Aorta (tissue), 5 donors: ENCODE data around the gene PTPN18. TPM values are rescaled to one million over a fixed set of nuclear protein-coding genes. Genes with fewer than 3 reads are reported as not detected.

Experiments
- ATAC-seq: fragments of 200-7000 bp; cut with Tn5 transposase; one replicate; pipeline ENCODE4 v1.9.1; 2022; ENCODE audit warnings: moderate library complexity; ENCODE audit not compliant: low FRiP score
- DNase-seq, 2 donors: peaks; one replicate each; pipeline ENCODE4 v3.0.0-alpha.2; 2020
- H3K27ac ChIP-seq, 2 donors: one replicate each; pipeline ENCODE4 v1.5.1; 2013; ENCODE audit warnings: low read length in 2 of 2, mild to moderate bottlenecking in 2 of 2, moderate library complexity in 2 of 2, control low read depth in 1 of 2, inconsistent platforms in 1 of 2, low read depth in 1 of 2
- H3K27me3 ChIP-seq, 2 donors: one replicate each; pipeline ENCODE4 v1.6.1; 2013; ENCODE audit warnings: control low read depth in 1 of 2, low read length in 1 of 2, mild to moderate bottlenecking in 1 of 2, moderate library complexity in 1 of 2; ENCODE audit not compliant: insufficient read depth in 2 of 2, control insufficient read depth in 1 of 2
- H3K36me3 ChIP-seq, 2 donors: one replicate each; pipeline ENCODE4 v1.6.1; 2013; ENCODE audit warnings: control low read depth in 1 of 2, low read length in 1 of 2, mild to moderate bottlenecking in 1 of 2; ENCODE audit not compliant: insufficient read depth in 2 of 2, control insufficient read depth in 1 of 2
- H3K4me1 ChIP-seq, 2 donors: one replicate each; pipeline ENCODE4 v1.6.1; 2013; ENCODE audit warnings: low read length in 2 of 2, control low read depth in 1 of 2, mild to moderate bottlenecking in 1 of 2, moderate library complexity in 1 of 2; ENCODE audit not compliant: insufficient read depth in 2 of 2, control insufficient read depth in 1 of 2
- H3K4me3 ChIP-seq, 2 donors: one replicate each; pipeline ENCODE4 v1.5.1; 2013; ENCODE audit warnings: low read length in 2 of 2, control low read depth in 1 of 2, mild to moderate bottlenecking in 1 of 2
- H3K9me3 ChIP-seq: one replicate; pipeline ENCODE4 v1.6.1; 2013; ENCODE audit warnings: mild to moderate bottlenecking, low read length; ENCODE audit not compliant: control insufficient read depth
- WGBS, 2 donors: extraction: QIAGEN DNeasy Blood & Tissue Kit; methylation state at CpG; one replicate each; pipeline ENCODE4 v1.1.7; 2013; 5-methylcytosine and 5-hydroxymethylcytosine counted together
- intact Hi-C, 2 donors: fragments of 100-400 bp; cut with DNase I; formaldehyde crosslinking; loops; one replicate each; pipeline versions ENCODE4 v1.14.2 to v1.15.0; 2022
- polyA plus RNA-seq, 2 donors: library from polyadenylated mRNA; stranded (reverse); fragments of 200-250 nt; gene quantifications; one replicate each; pipeline ENCODE4 v1.2.3, GENCODE V29; 2013
- total RNA-seq, 2 donors: library from RNA; stranded (reverse); fragmentation: NEBNext Ultra II Directional; extraction: Animal tissue kit (Norgen Biotek cat#: 25700); gene quantifications; one replicate each; pipeline ENCODE4 v1.2.1, GENCODE V29; 2021
- donor health status: healthy with polysubstance abuse.
- donor health status: Bipolar disorder and iron deficiency.
- donor health status: DM: no; HTN: no; CAD: no.
- donor health status: DM: no; HTN: no; CAD: no.
- donor health status: DM: yes; HTN: yes; CAD: no.

PTPN18 gene
- total and polyA plus RNA-seq, 4 donors, result 37.3 to 71.0 (median 43.0) TPM

DNA sequence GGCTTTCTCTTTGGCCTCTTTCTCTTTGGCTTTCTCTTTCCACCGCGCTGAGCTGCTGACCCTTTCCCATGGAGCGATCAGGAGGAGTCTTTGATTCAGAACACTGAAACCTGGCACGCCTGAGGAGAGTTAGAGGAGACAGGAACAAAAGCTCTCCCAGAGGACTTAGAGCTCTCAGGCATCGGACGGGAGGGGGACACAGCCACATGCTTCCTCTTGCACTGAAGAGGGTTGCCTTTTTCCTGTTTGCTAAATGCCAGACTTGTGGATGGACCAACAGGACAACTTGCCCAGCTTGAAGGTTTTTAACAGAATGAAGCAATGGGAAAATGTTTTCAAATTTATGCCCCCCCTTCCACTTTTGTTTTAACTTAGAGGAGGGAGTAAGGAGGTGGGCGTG lies 3.6 kb upstream of the PTPN18 start:
- DNase-seq (no peak), ATAC-seq (no peak)
- no peaks in the 10 kb centered on the region for H3K36me3 ChIP-seq
- no peak overlapping the region for H3K4me3 ChIP-seq
- no peak overlapping the region for H3K27ac ChIP-seq
- intact Hi-C loops, result no loop called here
- 68 to 82% methylated on average over 7 of the region's 7 CpGs for WGBS, 2 donors
- H3K27me3 ChIP-seq, result no peaks in the 10 kb centered on the region
- no peaks in the 10 kb centered on the region for H3K4me1 ChIP-seq
- H3K9me3 ChIP-seq, result no peaks in the 10 kb centered on the region

- Histone ChIP-seq H3K27me3 (no peaks in the 10 kb centered on the region), H3K9me3 (no peaks in the 10 kb centered on the region), H3K4me3 (no peak overlapping the region), H3K4me1 (no peaks in the 10 kb centered on the region), H3K27ac (no peak overlapping the region), H3K36me3 (no peaks in the 10 kb centered on the region)
- 90 to 92% methylated on average over 7 of the region's 7 CpGs for WGBS, 2 donors
- peak in 1 of 2 donors; percentile 66 for DNase-seq
- no peak for ATAC-seq
- intact Hi-C loops, result loop anchor here in 1 of 2 donors (2.0 kb wide), 1 partner anchor 19 kb away; no protein-coding TSS in a partner anchor
These were observed 2.3 kb upstream of the PTPN18 start for GRCh38 chr2:130353291-130354138.

DNA sequence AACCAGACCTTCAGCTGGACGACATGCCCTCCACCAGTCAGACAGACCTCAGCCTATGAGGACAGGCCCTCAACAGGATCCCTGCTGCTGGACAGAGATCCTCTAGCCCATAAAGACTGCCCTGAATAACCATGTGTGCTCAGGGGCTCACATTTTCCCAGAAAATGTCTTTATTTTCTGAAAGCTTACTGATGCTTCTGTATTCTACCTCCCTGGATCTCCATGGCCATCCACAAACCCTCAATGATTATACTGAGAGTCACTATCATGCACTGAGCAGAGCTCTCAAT lies 1.8 kb upstream of the PTPN18 start:
- Histone ChIP-seq H3K4me1 (no peaks in the 10 kb centered on the region), H3K36me3 (no peaks in the 10 kb centered on the region), H3K27ac (no peak overlapping the region), H3K9me3 (no peaks in the 10 kb centered on the region), H3K4me3 (no peak overlapping the region), H3K27me3 (no peaks in the 10 kb centered on the region)
- intact Hi-C loops, result loop anchor here in 1 of 2 donors (2.0 kb wide), 1 partner anchor 19 kb away; no protein-coding TSS in a partner anchor
- 45% methylated on average over 1 of the region's 1 CpG for WGBS, 2 donors
- ATAC-seq (no peak), DNase-seq (no peak)

GRCh38 chr2:130355172-130355577 lies 681 bp upstream of the PTPN18 start:
- Histone ChIP-seq H3K27ac (no peak overlapping the region), H3K9me3 (no peaks in the 10 kb centered on the region), H3K36me3 (no peaks in the 10 kb centered on the region), H3K27me3 (no peaks in the 10 kb centered on the region), H3K4me1 (no peaks in the 10 kb centered on the region), H3K4me3 (peak overlapping the region; percentile 3 to 58)
- no peak for DNase-seq
- ATAC-seq, result no peak
- WGBS, 2 donors, result 16 to 18% methylated on average over 21 of the region's 21 CpGs
- intact Hi-C loops, result loop anchor here in 1 of 2 donors (2.0 kb wide), 1 partner anchor 18 kb away; no protein-coding TSS in a partner anchor

- intact Hi-C loops, result loop anchor here in 1 of 2 donors (2.0 kb wide), 1 partner anchor 15 kb away; no protein-coding TSS in a partner anchor
- no peak for DNase-seq
- 97 to 98% methylated on average over 7 of the region's 7 CpGs for WGBS, 2 donors
- Histone ChIP-seq H3K27me3 (no peaks in the 10 kb centered on the region), H3K9me3 (no peaks in the 10 kb centered on the region), H3K36me3 (no peaks in the 10 kb centered on the region), H3K4me3 (no peak overlapping the region), H3K4me1 (no peaks in the 10 kb centered on the region), H3K27ac (no peak overlapping the region)
- no peak for ATAC-seq
These were observed 2.0 kb downstream of the PTPN18 start for GRCh38 chr2:130357864-130358263.

- ATAC-seq, result no peak
- intact Hi-C loops, result no loop called here
These were observed 2.8 kb downstream of the PTPN18 start for GRCh38 chr2:130358420-130359350.

DNA sequence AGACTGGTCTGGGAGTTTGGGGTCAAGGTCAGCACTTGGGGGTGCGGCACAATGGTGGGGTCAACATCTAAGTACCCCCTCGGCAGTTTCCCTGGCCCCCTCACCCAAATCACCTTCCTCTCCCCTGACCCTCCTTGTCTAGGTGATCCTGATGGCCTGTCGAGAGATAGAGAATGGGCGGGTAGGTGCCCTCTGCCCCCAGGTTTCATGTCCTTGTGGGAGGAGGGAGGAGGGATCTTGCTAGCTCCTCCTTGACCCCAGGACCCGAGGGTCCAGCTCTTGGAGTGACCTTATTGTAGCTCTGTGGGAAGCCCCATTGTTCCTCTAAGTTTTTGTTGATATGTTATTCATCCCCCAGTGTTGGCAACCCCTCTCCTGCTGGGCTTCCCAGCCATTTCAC lies 3.6 kb downstream of the PTPN18 start:
- WGBS, 2 donors, result 75 to 84% methylated on average over 5 of the region's 5 CpGs
- Histone ChIP-seq H3K27ac (no peak overlapping the region), H3K27me3 (no peaks in the 10 kb centered on the region), H3K4me3 (no peak overlapping the region), H3K9me3 (no peaks in the 10 kb centered on the region), H3K36me3 (no peaks in the 10 kb centered on the region), H3K4me1 (no peaks in the 10 kb centered on the region)
- DNase-seq, result no peak
- ATAC-seq, result no peak
- intact Hi-C loops, result no loop called here

More at GRCh38 chr2:130358420-130359350, 2.8 kb downstream of the PTPN18 start:
- Histone ChIP-seq H3K4me3 (no peak overlapping the region), H3K9me3 (no peaks in the 10 kb centered on the region), H3K4me1 (no peaks in the 10 kb centered on the region), H3K27ac (no peak overlapping the region), H3K27me3 (no peaks in the 10 kb centered on the region), H3K36me3 (no peaks in the 10 kb centered on the region)
- 92 to 94% methylated on average over 33 of the region's 33 CpGs for WGBS, 2 donors
- no peak for DNase-seq

- H3K27me3 ChIP-seq, result no peaks in the 10 kb centered on the region
- H3K4me1 ChIP-seq, result no peaks in the 10 kb centered on the region
- ATAC-seq (no peak), DNase-seq (no peak)
- H3K36me3 ChIP-seq, result no peaks in the 10 kb centered on the region
- no peak overlapping the region for H3K4me3 ChIP-seq
- intact Hi-C loops, result no loop called here
- no peak overlapping the region for H3K27ac ChIP-seq
- no peaks in the 10 kb centered on the region for H3K9me3 ChIP-seq
These were observed 7.6 kb downstream of the PTPN18 start for GRCh38 chr2:130363479-130363878.
